Stimulated activated CD8-positive, alpha-beta memory T cell treated with anti-CD3 and anti-CD28 coated beads, Interleukin-12 subunit alpha, Interleukin-12 subunit beta, amount 100 ng/mL, for 24 hours (primary cell): Measurements from ENCODE around the gene ZNF816.
A peak's percentile ranks its signal among the peaks of the same experiment; 100 is the strongest.
"Not testable (repeated sequence)": the region's sequence is repeated elsewhere in the genome, so short reads cannot be mapped to it uniquely, and the experiment has no call there.

Source experiments
- DNase-seq: peaks from one replicate; pipeline ENCODE4 v3.0.0-alpha.2; 2020; ENCODE audit errors: extremely low read depth

Gene ZNF816

GRCh38 chr19:52959613-52960295, 2.9 kb downstream of the ZNF816 start:
- no peak for DNase-seq

DNA sequence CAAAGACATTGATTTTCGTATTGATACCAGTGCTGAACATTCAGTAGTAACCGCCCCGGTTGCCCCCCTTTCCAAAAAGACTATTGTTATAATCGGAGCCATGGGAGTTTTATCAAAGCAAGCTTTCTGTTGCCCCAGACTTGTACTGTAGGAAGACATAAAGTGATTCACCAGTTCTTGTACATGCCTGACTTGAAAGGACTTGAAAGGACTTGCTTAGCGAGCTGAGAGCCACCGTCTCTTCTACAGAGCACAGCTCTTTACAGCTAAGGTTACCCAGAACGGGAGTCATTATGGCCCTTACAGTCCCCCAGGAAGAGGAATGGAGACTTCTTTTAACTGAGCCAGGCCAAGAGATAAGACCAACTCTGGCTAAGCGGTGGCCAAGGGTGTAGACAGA, 5.1 kb downstream of the ZNF816 start:
- DNase-seq, result no peak

- no peak for DNase-seq
These were observed 5.8 kb downstream of the ZNF816 start for GRCh38 chr19:52956917-52957316.

DNA sequence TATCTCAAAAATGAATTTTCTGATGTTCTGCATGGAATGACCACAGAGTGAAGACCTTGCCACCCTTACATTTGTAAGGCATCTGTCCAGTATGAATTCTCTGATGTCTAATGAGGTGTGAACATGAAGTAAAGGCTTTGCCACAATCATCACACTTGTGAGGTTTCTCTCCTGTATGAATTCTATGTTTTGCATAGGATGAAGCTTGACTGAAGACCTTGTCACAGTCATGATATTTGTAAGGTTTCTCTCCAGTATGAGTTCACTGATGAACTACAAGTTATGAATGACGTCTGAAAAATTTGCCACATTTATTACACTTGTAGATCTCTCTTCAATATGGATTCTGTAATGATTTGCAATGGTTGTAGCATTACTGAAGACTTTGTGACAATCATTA, 13.3 kb downstream of the ZNF816 start:
- no peak for DNase-seq

GRCh38 chr19:52948025-52948770, 14.5 kb downstream of the ZNF816 start:
- no peak for DNase-seq

DNA sequence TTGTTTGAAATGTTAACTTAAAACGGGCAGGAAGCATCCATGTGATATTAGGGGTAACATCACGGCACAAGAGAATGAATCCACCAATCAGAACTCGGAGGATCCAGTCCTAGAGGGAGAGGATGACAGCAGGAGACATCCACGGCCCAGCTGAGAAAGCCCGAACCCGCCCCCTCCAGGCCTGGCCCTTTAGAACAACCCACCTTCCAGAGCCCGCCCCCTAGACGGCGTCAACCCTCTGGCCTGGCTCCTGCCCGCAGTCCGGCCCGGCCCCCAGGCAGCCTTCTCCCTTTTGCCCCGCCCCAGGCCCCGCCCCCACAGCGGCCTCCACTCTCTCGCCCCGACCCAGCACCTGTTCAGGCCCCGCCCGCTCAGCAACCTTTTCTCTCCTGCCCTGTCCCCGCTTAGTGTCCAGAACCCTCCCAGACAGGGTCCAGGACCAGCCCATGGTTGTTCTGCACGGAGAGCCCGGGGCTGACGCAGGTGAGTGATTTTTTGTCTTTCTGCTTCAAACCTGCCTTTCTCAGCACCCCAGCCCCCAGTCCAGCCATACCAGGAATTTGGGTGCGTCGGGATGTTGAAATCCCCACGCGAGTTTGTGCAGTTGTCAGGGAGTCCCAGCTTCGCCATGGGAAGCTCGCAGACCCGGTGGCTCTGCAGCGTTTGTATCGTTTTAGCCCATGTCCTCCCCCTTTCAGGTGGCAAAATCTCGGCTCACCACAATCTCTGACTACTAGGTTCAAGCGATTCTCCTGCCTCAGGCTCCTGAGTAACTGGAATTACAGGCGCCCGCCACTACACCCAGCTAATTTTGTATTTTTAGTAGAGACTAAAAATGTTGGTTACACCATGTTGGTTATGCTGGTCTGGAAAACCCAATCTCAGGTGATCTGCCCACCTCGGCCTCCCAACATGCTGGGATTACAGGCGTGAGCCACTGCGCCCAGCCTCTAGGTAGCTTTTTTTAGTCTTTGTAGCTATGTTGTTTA, 16.1 kb downstream of the ZNF816 start:
- no peak for DNase-seq

GRCh38 chr19:52945652-52946321, 16.9 kb downstream of the ZNF816 start:
- no peak for DNase-seq

DNA sequence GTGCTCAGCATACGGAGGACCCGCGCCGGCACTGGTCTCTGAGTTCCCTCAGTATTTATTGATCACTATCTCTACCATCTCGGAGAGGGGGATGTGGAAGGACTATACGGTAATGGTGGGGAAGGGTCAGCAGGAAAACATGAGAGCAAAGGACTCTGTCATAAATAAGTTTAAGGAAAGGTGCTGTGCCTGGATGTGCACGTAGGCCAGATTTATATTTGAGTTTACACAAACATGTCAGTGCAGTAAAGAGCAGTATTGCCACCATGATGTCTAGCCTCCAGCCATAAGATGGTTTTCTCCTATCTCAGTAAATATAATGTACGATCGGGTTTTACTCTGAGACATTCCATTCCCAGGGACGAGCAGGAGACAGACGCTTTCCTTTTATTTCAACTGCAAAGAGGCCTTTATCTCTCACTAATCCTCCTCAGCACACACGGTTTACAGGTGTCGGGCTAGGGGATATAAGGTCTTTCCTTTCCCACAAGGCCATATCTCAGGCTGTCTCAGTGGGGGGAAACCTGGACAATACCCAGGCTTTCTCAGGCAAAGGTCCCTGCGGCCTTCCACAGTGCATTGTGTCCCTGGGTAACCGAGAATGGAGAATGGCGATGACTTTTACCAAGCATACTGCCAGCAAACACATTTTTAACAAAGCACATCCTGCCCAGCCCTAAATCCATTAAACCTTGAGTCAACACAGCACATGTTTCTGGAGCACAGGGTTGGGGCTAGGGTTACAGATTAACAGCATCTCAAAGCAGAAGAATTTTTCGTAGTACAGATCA, 17.8 kb downstream of the ZNF816 start:
- not testable (repeated sequence) for DNase-seq

GRCh38 chr19:52943884-52944643, 18.6 kb downstream of the ZNF816 start:
- DNase-seq, result no peak

- DNase-seq, result no peak
These were observed 19.4 kb downstream of the ZNF816 start for GRCh38 chr19:52943134-52943883.

DNA sequence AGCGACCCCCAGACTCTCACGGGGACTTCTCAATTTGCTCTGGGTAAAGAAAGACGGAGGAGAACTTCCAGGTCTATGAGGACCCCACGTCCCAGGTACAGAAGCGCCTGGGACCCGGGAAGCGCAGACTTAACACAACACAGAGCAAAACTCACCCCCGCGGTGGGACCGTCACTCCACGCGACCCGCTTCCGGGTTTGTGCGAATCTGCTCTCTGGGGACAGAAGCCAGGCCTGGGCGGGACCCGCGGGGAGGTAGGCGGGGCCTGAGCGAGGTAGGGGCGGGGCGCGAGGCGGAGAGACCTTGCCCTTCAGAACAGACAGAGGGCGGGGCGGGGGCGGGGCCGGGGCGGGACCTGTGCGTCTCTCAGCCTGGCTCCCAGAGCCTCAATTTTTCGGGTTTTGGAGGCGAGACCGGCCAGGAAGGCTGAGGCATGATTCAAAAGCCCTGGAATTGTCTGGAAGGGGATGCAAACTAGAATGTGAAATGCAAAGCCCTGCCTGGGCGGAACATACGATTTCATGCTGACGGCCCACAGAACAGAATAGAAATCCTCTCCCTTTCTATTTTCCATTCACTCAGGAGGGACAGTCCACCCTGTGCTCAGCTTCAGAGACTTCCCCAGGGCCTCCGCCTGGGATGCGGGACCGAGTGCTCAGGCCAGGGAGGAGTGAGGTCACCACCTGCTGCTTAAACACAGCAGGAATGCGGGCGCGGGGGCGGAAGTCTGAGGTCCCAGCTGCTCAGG, 20.1 kb downstream of the ZNF816 start:
- DNase-seq, result peak; percentile 77

DNA sequence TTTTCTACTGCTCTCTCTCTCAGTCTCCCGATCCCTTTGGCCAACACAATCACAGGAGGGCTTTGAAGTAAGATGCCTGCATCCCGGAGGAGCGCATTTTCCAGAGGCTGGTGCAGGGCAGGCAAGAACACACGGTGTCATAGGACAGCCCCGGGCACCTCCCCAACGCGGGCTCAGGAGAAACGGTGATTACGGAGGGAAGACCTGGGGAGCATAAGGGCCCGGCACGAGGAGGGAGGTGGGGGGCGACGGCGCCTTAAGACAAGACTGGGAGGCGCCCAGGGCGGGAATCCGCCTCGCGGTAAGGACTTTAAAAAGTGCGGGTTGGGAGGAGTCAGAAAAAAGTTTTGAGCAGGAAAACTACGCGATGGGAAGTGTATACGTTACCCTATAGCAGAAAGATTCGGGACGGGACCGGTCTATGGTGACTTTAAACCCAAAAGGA, 20.7 kb downstream of the ZNF816 start:
- no peak for DNase-seq

DNA sequence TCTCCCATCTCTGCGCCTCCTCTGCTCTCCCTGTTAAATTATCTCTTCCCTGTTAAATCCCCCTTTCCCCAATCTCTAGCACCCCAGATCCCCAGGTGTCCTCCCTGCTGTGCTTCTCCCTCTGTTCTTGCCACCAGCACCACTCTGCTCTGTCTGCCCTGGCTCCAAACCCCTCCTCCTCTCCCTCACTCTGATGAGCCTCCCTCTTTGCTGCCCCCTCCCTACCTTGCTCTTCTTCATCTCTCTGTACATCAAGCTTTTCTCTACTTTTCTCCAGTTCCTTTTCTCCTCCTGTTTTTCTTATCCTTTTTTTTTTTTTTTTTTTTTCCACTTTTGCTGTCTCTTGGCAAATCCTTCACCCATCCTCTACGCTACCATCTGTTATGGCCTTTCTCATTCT, 21.2 kb downstream of the ZNF816 start:
- DNase-seq, result not testable (repeated sequence)

GRCh38 chr19:52940905-52941304, 21.8 kb downstream of the ZNF816 start:
- not testable (repeated sequence) for DNase-seq

DNA sequence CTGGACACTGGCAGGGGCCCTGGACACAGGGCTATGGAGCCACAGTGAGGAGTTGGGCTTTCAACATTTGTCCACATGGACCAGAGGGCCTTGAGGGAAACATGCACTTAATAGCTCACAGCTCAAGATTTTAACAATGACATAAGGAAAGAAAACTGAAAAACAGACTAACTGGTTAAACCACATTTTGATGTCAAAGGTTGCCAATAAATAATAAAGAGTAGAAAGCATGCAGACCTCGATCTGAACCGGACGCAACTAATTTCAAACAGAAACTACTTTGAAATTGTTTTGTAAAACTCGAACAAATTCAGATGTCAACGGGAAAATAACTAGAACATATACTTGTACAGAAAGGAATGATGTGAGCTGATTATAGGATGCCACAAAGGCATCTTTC, 23.9 kb downstream of the ZNF816 start:
- DNase-seq, result no peak

GRCh38 chr19:52936954-52937325, 25.7 kb downstream of the ZNF816 start:
- no peak for DNase-seq

DNA sequence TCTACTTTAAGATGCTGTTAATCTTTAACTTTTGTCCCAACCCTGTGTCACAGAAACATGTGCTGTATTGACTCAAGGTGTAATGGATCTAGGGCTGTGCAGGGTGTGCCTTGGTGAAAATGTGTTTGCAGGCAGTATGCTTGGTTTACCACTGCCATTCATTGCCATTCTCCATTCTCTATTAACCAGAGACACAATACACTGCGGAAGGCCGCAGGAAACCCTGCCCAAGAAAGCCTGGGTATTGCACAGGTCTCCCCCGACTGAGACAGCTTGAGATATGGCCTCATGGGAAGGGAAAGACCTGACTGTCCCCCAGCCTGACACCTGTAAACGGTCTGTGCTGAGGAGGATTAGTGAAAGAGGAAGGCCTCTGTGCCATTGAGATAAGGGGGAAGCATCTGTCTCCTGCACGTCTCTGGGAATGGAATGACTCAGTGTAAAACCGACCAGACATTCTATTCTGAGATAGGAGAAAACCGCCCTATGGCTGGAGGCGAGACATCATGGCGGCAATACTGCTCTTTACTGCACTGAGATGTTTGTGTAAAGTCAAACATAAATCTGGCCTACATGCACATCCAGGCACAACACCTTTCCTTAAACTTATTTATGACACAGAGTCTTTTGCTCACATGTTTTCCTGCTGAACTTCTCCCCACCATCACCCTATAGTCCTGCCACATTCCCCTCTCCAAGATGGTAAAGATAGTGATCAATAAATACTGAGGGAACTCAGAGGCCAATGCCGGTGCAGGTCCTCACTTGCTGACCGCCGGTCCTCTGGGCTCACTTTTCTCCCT, 26.3 kb downstream of the ZNF816 start:
- no peak for DNase-seq

DNA sequence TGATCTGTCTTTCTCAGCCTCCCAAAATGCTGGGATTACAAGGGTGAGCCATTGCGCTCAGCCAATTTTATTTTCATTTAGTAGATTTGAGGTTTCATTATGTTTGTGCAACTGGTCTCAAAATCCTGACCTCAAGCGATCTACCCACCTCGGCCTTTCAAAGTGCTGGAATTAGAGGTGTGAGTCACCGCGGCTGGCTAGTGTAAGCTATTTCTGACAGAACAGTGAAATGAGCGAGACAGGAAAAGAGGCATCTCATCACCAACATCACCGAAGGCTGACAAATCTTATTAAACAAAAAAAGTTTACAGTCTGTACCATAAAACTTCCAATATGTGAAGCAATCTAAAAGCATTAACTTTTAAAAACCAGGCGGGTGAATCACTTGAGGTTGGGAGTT, 27.2 kb downstream of the ZNF816 start:
- DNase-seq, result no peak
